ENCODE measurements around the gene KLKB1.
"Not testable (repeated sequence)": the region's sequence is repeated elsewhere in the genome, so short reads cannot be mapped to it uniquely, and the experiment has no call there.

KLKB1 gene

GRCh38 chr4:186204686-186205085, 22.6 kb upstream of the KLKB1 start:
- Mint-ChIP-seq H3K4me1 (peaks cover 7% of the 10 kb centered on the region), H3K36me3 (peaks cover 18% of the 10 kb centered on the region), H3K9me3 (peaks cover 11% of the 10 kb centered on the region), H3K27ac (no peak overlapping the region), H3K27me3 (no peaks in the 10 kb centered on the region), H3K4me3 (no peak overlapping the region)
- ATAC-seq: no peak

GRCh38 chr4:186205156-186205555, 22.2 kb upstream of the KLKB1 start:
- Mint-ChIP-seq H3K4me3 (no peak overlapping the region), H3K27ac (no peak overlapping the region), H3K9me3 (peaks cover 11% of the 10 kb centered on the region), H3K4me1 (peaks cover 7% of the 10 kb centered on the region), H3K36me3 (peaks cover 20% of the 10 kb centered on the region), H3K27me3 (no peaks in the 10 kb centered on the region)
- ATAC-seq: no peak

- Mint-ChIP-seq H3K9me3 (peaks cover 4% of the 10 kb centered on the region), H3K36me3 (peaks cover 9% of the 10 kb centered on the region)
- no peak for ATAC-seq
These were observed 10.8 kb upstream of the KLKB1 start for GRCh38 chr4:186216465-186217024.

GRCh38 chr4:186217733-186218293, 9.5 kb upstream of the KLKB1 start:
- no peak overlapping the region for H3K4me3 Mint-ChIP-seq
- no peak overlapping the region for H3K27ac Mint-ChIP-seq
- peaks cover 11% of the 10 kb centered on the region for H3K27me3 Mint-ChIP-seq
- ATAC-seq: no peak
- no peaks in the 10 kb centered on the region for H3K4me1 Mint-ChIP-seq
- peaks cover 1% of the 10 kb centered on the region for H3K36me3 Mint-ChIP-seq
- H3K9me3 Mint-ChIP-seq: peaks cover 7% of the 10 kb centered on the region

More at GRCh38 chr4:186216465-186217024, 10.8 kb upstream of the KLKB1 start:
- H3K4me3 Mint-ChIP-seq: no peak overlapping the region
- H3K4me1 Mint-ChIP-seq: no peaks in the 10 kb centered on the region
- no peak overlapping the region for H3K27ac Mint-ChIP-seq
- peaks cover 7% of the 10 kb centered on the region for H3K27me3 Mint-ChIP-seq

- H3K27ac Mint-ChIP-seq: no peak overlapping the region
- ATAC-seq: no peak
These were observed 5.7 kb upstream of the KLKB1 start for GRCh38 chr4:186221624-186222023.

GRCh38 chr4:186225848-186226247, 1.5 kb upstream of the KLKB1 start:
- H3K4me1 Mint-ChIP-seq: no peaks in the 10 kb centered on the region
- peaks cover 29% of the 10 kb centered on the region for H3K9me3 Mint-ChIP-seq
- peaks cover 24% of the 10 kb centered on the region for H3K36me3 Mint-ChIP-seq
- H3K4me3 Mint-ChIP-seq: no peak overlapping the region
- peaks cover 11% of the 10 kb centered on the region for H3K27me3 Mint-ChIP-seq
- ATAC-seq: no peak
- no peak overlapping the region for H3K27ac Mint-ChIP-seq

More at GRCh38 chr4:186221624-186222023, 5.7 kb upstream of the KLKB1 start:
- Mint-ChIP-seq H3K4me1 (no peaks in the 10 kb centered on the region), H3K36me3 (peaks cover 24% of the 10 kb centered on the region), H3K27me3 (peaks cover 11% of the 10 kb centered on the region), H3K4me3 (no peak overlapping the region), H3K9me3 (peaks cover 25% of the 10 kb centered on the region)

- H3K27ac Mint-ChIP-seq: no peak overlapping the region
- H3K9me3 Mint-ChIP-seq: peaks cover 24% of the 10 kb centered on the region
- no peak for ATAC-seq
- H3K4me1 Mint-ChIP-seq: no peaks in the 10 kb centered on the region
- peaks cover 24% of the 10 kb centered on the region for H3K36me3 Mint-ChIP-seq
- no peak overlapping the region for H3K4me3 Mint-ChIP-seq
- peaks cover 3% of the 10 kb centered on the region for H3K27me3 Mint-ChIP-seq
These were observed 652 bp upstream of the KLKB1 start for GRCh38 chr4:186226521-186227189.

GRCh38 chr4:186227744-186228513, 622 bp downstream of the KLKB1 start:
- no peak for ATAC-seq
- Mint-ChIP-seq H3K4me3 (no peak overlapping the region), H3K4me1 (no peaks in the 10 kb centered on the region), H3K9me3 (peaks cover 20% of the 10 kb centered on the region), H3K27me3 (no peaks in the 10 kb centered on the region), H3K36me3 (peaks cover 22% of the 10 kb centered on the region), H3K27ac (no peak overlapping the region)

GRCh38 chr4:186228514-186228894, 1.2 kb downstream of the KLKB1 start:
- peaks cover 16% of the 10 kb centered on the region for H3K36me3 Mint-ChIP-seq
- H3K4me1 Mint-ChIP-seq: no peaks in the 10 kb centered on the region
- H3K4me3 Mint-ChIP-seq: no peak overlapping the region
- no peaks in the 10 kb centered on the region for H3K27me3 Mint-ChIP-seq
- no peak overlapping the region for H3K27ac Mint-ChIP-seq
- no peak for ATAC-seq
- H3K9me3 Mint-ChIP-seq: peaks cover 17% of the 10 kb centered on the region

GRCh38 chr4:186234367-186234766, 7.1 kb downstream of the KLKB1 start:
- Mint-ChIP-seq H3K36me3 (no peaks in the 10 kb centered on the region), H3K27me3 (no peaks in the 10 kb centered on the region), H3K4me3 (no peak overlapping the region), H3K4me1 (no peaks in the 10 kb centered on the region), H3K9me3 (no peaks in the 10 kb centered on the region), H3K27ac (no peak overlapping the region)
- ATAC-seq: no peak

- H3K36me3 Mint-ChIP-seq: no peaks in the 10 kb centered on the region
- no peak overlapping the region for H3K27ac Mint-ChIP-seq
- H3K9me3 Mint-ChIP-seq: no peaks in the 10 kb centered on the region
- no peak for ATAC-seq
- no peaks in the 10 kb centered on the region for H3K27me3 Mint-ChIP-seq
- no peaks in the 10 kb centered on the region for H3K4me1 Mint-ChIP-seq
- no peak overlapping the region for H3K4me3 Mint-ChIP-seq
These were observed 8.8 kb downstream of the KLKB1 start for GRCh38 chr4:186236126-186236525.

GRCh38 chr4:186240452-186240847, 13.1 kb downstream of the KLKB1 start:
- Mint-ChIP-seq H3K27ac (no peak overlapping the region), H3K36me3 (no peaks in the 10 kb centered on the region), H3K9me3 (no peaks in the 10 kb centered on the region), H3K4me3 (no peak overlapping the region), H3K27me3 (no peaks in the 10 kb centered on the region), H3K4me1 (no peaks in the 10 kb centered on the region)
- ATAC-seq: no peak

GRCh38 chr4:186240848-186241491, 13.7 kb downstream of the KLKB1 start:
- Mint-ChIP-seq H3K27ac (no peak overlapping the region), H3K36me3 (peaks cover 5% of the 10 kb centered on the region), H3K27me3 (no peaks in the 10 kb centered on the region), H3K4me3 (no peak overlapping the region), H3K9me3 (peaks cover 3% of the 10 kb centered on the region), H3K4me1 (no peaks in the 10 kb centered on the region)
- no peak for ATAC-seq

- no peaks in the 10 kb centered on the region for H3K4me1 Mint-ChIP-seq
- H3K36me3 Mint-ChIP-seq: peaks cover 11% of the 10 kb centered on the region
- no peak overlapping the region for H3K27ac Mint-ChIP-seq
- peaks cover 9% of the 10 kb centered on the region for H3K9me3 Mint-ChIP-seq
- H3K4me3 Mint-ChIP-seq: no peak overlapping the region
- no peak for ATAC-seq
- no peaks in the 10 kb centered on the region for H3K27me3 Mint-ChIP-seq
These were observed 14.3 kb downstream of the KLKB1 start for GRCh38 chr4:186241616-186242015.

GRCh38 chr4:186242031-186242430, 14.7 kb downstream of the KLKB1 start:
- H3K36me3 Mint-ChIP-seq: peaks cover 15% of the 10 kb centered on the region
- H3K4me1 Mint-ChIP-seq, H3K27me3 Mint-ChIP-seq, ATAC-seq, H3K4me3 Mint-ChIP-seq, H3K27ac Mint-ChIP-seq: not testable (repeated sequence)
- H3K9me3 Mint-ChIP-seq: peaks cover 12% of the 10 kb centered on the region
